Esophagus mucosa (tissue), 1 donor: ENCODE data around the gene RBFOX2. TPM values are rescaled to one million over a fixed set of nuclear protein-coding genes. Genes with fewer than 3 reads are reported as not detected.
"Not testable (repeated sequence)": the region's sequence is repeated elsewhere in the genome, so short reads cannot be mapped to it uniquely, and the experiment has no call there.

Experiments used
- ATAC-seq: fragments of 200-7000 bp; cut with Tn5 transposase; one replicate; pipeline ENCODE4 v1.9.1; 2020
- total RNA-seq: library from RNA; stranded (reverse); gene quantifications from one replicate; pipeline ENCODE4 v1.2.4, GENCODE V29; 2023
- donor health status: DM: yes; HTN: yes; CAD: no.

RBFOX2 gene
- total RNA-seq, 1 donor from 2014 or later: 42.9 TPM

DNA sequence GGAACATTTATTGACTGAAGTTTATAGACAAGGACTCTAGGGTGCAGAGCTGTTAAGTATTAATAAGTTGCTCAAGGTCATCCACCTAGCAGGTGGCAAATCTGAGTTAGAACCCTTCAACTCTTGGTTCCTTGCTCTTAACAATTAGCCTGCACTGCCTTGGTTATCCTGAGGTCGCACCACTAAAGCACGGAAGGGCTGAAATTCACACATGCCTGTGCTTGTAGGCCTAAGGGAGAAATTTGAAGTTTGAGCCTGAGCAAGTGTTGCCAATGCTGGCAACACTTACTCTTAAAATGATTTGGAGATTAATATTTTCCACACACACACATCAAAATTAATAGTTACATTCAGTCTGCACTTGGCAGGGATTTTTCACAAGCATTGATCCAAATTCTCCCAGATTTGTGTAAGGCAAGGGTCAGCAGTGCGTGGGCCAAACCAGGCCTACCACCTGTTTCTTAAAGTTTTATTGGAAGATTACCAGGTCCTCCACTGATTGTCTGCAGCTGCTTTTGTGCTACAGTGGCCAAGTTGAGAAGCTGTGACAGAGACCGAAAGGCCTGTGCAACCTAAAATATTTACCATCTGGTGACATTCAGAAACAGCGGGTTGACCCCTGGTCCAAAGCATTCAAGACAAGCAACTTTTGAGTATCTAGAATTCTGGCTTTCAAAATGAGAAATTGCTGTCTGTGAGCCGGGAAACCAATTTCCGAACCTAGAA lies 294.7 kb downstream of the RBFOX2 start:
- peak; percentile 31 for ATAC-seq

GRCh38 chr22:35733036-35733435 lies 295.6 kb downstream of the RBFOX2 start:
- ATAC-seq: no peak

GRCh38 chr22:35732116-35732515 lies 296.5 kb downstream of the RBFOX2 start:
- no peak for ATAC-seq

DNA sequence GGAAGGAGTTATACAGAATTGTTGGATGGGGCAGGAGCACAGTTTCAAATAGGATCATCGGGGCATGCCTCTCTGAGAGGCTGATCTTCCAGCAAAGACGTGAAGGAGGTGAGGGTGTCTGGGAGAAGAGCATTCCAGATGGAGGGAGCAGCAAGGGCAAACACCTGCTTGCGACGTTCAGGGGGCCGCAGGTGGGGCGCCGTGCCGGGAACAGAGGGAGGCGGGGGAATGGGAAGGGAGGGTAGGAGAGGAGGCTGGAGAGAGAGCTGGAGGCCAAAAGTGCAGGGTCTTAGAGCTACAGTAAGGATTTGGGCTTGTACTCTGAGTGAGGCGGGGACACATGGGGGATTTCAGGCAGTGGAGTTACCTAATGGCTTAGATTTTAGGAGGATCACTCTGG lies 297.3 kb downstream of the RBFOX2 start:
- no peak for ATAC-seq

DNA sequence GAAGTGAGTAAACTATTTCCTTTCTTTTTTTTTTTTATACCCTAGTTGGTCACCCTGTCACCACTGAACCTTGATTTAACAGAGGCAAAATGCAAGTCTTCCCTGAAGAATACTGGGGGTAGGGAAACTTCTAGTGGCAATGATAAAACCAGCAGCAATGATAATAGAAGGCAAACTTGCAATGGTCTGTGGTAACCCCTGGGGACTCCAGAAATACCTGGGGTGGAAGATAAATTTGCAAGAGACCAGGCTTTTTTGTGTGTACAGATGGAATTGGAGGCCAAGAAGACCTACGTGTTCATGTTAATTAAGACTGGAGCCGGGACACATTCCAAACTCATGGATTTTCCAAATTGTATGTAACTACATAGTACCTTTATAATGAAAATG lies 299.3 kb downstream of the RBFOX2 start:
- ATAC-seq: no peak

DNA sequence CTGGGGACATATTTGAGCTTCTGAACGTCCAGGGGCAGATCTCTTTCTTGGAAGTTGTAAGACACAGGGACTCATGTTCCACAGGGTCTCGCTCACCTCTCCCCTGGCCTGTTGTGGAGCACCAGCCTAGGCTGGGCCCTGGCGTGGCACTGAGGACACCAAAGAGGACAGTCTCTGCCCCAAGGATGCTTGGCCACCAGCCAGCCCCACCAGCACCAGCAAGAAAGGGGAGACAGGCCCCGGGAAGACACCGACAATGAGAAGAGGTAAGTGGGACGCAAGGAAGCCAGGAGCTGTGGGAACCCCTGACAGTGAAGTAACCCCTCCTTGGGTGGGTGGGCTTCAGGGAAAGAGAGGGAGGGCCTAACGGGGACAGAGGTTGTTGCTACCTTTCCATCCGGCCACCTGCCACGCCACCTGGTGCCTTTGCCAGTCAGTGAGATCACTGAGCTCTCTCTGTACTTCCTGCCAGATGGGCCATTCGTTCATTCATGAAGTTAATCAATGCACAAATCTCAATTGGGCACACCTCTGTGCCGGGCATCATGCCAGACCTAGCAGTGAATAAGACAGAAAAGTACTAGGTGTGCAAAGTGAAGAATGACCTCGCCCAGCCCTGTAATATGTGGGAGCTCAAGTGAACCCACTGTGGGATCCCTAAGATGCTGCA lies 299.9 kb downstream of the RBFOX2 start:
- ATAC-seq: peak; percentile 75

- no peak for ATAC-seq
Measured at GRCh38 chr22:35727436-35727835, 301.2 kb downstream of the RBFOX2 start.

GRCh38 chr22:35726933-35727332 lies 301.7 kb downstream of the RBFOX2 start:
- ATAC-seq: no peak

GRCh38 chr22:35726398-35726797 lies 302.2 kb downstream of the RBFOX2 start:
- ATAC-seq: no peak

DNA sequence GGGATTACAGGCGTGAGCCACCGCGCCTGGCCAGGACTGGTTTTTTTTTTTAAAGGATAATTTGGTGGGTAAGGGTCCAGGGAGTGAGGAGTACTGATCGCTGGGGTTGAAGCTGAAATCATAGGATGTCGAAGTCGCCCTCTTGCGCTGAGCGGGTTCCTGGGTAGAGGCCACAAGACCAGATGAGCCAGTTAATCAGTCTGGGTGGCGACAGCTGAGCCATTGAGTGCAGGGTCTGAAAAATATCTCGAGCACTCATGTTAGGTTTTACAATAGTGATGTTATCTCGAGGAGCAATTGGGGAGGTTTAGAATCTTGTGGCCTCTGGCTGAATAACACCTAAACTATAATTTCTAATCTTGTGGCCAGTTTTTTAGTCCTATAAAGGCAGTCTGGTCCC lies 303.1 kb downstream of the RBFOX2 start:
- no peak for ATAC-seq

- no peak for ATAC-seq
Measured at GRCh38 chr22:35721960-35722359, 306.7 kb downstream of the RBFOX2 start.

GRCh38 chr22:35719212-35719875 lies 309.3 kb downstream of the RBFOX2 start:
- ATAC-seq: no peak

- ATAC-seq: no peak
Measured at GRCh38 chr22:35717572-35717971, 311.1 kb downstream of the RBFOX2 start, which contains the start of gene APOL5. Gene APOL5, plus strand, starts transcription at chr22:35717872. Its CDS starts 0 bp downstream, at chr22:35717872.

GRCh38 chr22:35712672-35713071 lies 316.0 kb downstream of the RBFOX2 start:
- no peak for ATAC-seq

DNA sequence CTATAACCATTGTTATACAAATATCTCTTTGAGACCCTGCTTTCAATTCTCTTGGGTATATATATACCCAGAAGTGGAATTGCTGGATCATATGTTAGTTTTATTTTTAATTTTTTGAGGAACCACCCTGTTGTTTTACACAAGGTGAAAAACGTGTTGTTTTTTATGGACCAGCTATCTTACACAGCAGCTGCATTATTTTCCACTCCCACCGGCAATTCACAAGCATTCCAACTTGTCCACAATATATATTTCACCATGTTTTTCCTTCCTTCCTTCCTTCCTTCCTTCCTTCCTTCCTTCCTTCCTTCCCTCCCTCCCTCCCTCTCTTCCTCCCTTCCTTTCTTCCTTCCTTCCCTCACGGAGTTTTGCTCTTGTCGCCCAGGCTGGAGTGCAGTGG lies 317.3 kb downstream of the RBFOX2 start:
- no peak for ATAC-seq

DNA sequence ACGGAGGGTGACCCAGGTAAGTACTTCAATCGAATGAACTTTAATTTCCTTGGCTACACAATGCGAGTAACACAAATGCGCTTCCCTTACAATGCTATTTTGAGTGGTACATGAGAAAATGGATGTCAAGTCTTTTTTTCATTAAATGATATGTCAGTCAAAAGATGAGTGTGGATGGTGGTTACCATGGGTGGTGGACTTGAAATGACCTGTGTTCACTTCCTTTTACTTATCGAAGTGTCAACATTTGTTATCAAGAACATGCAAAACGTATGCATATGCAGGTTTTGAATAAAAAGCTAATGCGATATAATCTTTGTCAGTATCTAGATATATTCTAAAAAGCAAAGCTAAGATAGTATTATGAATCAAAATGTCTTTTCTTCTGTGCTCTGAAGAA lies 319.7 kb downstream of the RBFOX2 start:
- no peak for ATAC-seq

DNA sequence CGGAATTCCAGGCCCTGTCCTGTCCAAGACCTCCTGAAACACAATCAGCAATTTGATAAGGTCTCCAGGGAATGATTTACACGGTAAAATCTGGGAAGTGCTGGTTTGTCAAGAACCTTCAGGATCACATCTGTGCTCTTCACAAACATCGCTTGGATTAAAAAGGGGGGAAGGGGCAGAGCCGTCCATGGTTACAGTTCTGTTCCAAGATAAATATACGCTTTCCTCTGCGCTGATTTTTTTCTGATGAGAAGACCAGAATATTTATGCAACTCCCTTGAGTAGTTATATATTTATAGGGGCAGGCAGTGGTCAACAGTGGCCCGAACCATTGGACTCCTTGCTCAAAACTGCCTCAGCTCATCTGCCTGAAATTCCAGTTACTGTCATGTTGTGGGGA lies 320.2 kb downstream of the RBFOX2 start:
- no peak for ATAC-seq

GRCh38 chr22:35705141-35705540 lies 323.5 kb downstream of the RBFOX2 start:
- ATAC-seq: no peak

DNA sequence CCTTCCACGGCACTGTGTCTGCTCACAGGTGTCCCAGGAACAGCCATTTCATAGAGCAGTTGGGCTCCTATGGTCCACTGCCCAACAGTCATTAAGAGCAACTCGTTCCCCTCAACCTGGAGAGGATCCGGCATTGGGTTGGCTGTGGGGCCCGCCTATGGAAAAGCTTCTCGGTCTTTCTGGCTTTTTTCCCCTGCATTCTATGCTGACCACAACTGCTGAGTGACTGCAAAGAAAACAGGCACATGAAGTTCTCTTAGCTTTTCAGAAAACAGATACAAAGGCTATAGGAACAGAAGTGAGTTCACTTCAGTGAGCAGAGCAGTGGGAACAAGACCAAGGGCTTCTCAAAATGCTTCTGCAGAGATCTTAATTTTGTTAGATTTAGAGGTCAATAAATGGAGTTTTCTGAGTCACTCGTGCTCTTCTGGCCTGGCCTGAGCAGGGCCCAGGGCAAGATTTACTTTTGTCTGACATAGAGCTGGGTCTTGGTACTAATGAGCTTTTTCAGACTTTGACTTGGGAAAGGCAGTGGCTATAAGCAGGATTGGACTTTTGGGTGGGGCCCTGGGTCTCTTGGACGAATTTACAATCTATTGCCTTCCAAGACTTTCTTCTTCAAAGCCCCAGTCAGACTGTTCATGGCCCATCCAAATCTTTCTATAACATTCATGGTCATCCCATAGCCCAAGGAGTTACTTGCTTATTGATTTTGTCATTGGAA lies 324.6 kb downstream of the RBFOX2 start:
- ATAC-seq: no peak

DNA sequence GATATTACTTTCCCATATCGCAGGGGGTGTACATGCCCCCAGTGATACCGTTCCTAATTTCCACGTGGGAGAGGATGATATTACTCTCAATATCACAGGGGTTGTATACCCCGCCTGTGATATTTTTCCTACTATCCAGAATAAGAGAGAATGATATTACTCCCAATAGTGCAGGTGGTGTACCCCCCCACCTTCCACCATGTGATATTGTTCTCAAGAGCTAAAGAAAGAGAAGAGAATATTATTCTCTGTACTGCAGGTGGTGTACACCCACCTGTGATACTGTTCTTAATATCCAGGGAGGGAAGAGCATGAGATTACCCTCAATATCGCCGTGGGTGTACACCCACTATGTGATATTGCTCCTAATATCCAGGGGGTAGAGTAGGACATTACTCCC lies 328.8 kb downstream of the RBFOX2 start:
- ATAC-seq: not testable (repeated sequence)

- no peak for ATAC-seq
Measured at GRCh38 chr22:35697142-35697541, 331.5 kb downstream of the RBFOX2 start.

DNA sequence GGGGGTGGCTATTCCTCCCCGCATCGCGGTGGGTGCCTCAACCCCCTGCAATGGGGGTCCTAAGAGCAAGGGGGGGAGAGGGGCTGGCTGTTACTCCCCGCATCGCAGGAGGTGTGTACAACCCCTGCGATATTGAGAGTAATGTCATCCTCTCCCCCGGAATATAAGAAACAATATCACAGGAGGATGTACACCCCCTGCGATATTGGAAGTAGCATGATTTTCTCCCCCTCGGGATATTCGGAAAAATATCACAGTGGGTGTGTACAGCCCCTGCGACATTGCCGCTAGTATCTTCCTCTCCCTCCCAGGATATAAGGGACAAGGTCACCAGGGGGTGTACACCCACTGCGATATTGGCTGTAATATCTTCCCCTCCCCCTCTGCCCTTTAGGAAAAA lies 333.4 kb downstream of the RBFOX2 start:
- no peak for ATAC-seq

DNA sequence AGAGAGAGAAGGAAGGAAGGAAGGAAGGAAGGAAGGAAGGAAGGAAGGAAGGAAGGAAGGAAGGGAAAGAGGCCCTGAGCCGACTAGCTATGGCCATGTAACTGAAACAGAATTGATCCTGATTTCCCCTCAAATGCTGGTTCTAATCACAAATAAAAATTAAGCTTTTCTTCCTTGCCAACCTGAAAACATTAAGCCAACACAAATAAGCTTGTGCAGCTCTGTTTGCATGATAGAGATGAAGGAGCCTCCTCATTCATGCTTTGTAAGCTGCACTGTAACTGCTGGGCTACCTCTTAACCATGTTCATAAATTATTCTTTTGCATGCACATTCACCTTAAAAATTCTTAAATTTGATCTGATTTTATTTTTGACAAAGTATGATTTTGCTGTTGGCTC lies 338.6 kb downstream of the RBFOX2 start:
- no peak for ATAC-seq
